Heart right ventricle (tissue), 16 donors: Measurements from ENCODE around the gene GAST. TPM values are rescaled to one million over a fixed set of nuclear protein-coding genes. Genes with fewer than 3 reads are reported as not detected.

Experiments used
- ATAC-seq, 8 donors: fragments of 200-7000 bp; cut with Tn5 transposase; one replicate each; pipeline ENCODE4 v1.9.1; 2020; ENCODE audit warnings: mild to moderate bottlenecking in 8 of 8, moderate library complexity in 8 of 8, moderate number of reproducible peaks in 1 of 8
- DNase-seq, 2 donors: peaks; one replicate each; pipeline ENCODE4 v3.0.0-alpha.2; 2020
- H3K27ac ChIP-seq, 10 donors: fragments of 200-600 bp; sonication (generic) in 2 of 10; one replicate each; pipeline versions ENCODE4 v1.5.0 to v1.8.0; 2020 to 2022; ENCODE audit warnings: mild to moderate bottlenecking in 3 of 10
- H3K27me3 ChIP-seq, 7 donors: fragments of 200-600 bp; one replicate each; pipeline ENCODE4 v1.8.0; 2021 to 2022; ENCODE audit warnings: mild to moderate bottlenecking in 2 of 7
- H3K36me3 ChIP-seq, 9 donors: fragments of 200-600 bp; sonication (generic) in 1 of 9; one replicate each; pipeline versions ENCODE4 v1.5.0 to v1.8.0; 2020 to 2022; ENCODE audit warnings: mild to moderate bottlenecking in 2 of 9
- H3K4me1 ChIP-seq, 9 donors: fragments of 200-600 bp; sonication (generic) in 1 of 9; one replicate each; pipeline versions ENCODE4 v1.5.0 to v1.8.0; 2020 to 2022; ENCODE audit warnings: mild to moderate bottlenecking in 4 of 9
- H3K4me3 ChIP-seq, 10 donors: fragments of 200-600 bp; sonication (generic) in 2 of 10; one replicate each; pipeline versions ENCODE4 v1.5.0 to v1.8.0; 2020 to 2022; ENCODE audit warnings: mild to moderate bottlenecking in 7 of 10, moderate library complexity in 2 of 10
- H3K9me3 ChIP-seq, 11 donors: fragments of 200-600 bp in 10 of 11; sonication (generic) in 2 of 11; one replicate each; pipeline versions ENCODE4 v1.5.0 to v1.8.0; 2013 to 2022; ENCODE audit warnings: mild to moderate bottlenecking in 2 of 11, control low read depth in 1 of 11, moderate library complexity in 1 of 11
- CTCF ChIP-seq, 9 donors: fragments of 200-600 bp; sonication (generic) in 2 of 9; IDR thresholded peaks; one replicate each; pipeline versions ENCODE4 v1.5.0 to v1.8.0; 2021 to 2022; ENCODE audit warnings: antibody characterized with exemption in 9 of 9, mild to moderate bottlenecking in 5 of 9, moderate library complexity in 1 of 9
- WGBS, 2 donors: extraction: QIAGEN DNeasy Blood & Tissue Kit; methylation state at CpG; one replicate each; pipeline ENCODE4 v1.1.7; 2013; ENCODE audit warnings: inconsistent platforms in 1 of 2; 5-methylcytosine and 5-hydroxymethylcytosine counted together
- intact Hi-C, 10 donors: fragments of 100-400 bp; cut with DNase I; formaldehyde crosslinking; loops; one replicate each; pipeline versions ENCODE4 v1.11.1 to v1.14.2; 2022
- polyA plus RNA-seq, 2 donors: library from polyadenylated mRNA; stranded (reverse); fragments of 200-250 nt; gene quantifications; one replicate each; pipeline ENCODE4 v1.2.3, GENCODE V29; 2013
- total RNA-seq, 10 donors: library from RNA; stranded (reverse); fragmentation: NEBNext Ultra II Directional in 3 of 10; extraction: Animal tissue kit (Norgen Biotek cat#: 25700) in 3 of 10; gene quantifications; one replicate each; pipeline versions ENCODE4 v1.2.1 to v1.2.4, GENCODE V29; 2021 to 2023
- donor health status: Arrhythmogenic right ventricular cardiomyopathy.
- donor health status: ischemic (EF 13 %, LVEDD 7.1; RV severe dilation, severe dysfunction).
- donor health status: healthy with polysubstance abuse.
- donor health status: DM: no; HTN: yes; CAD: no.
- donor health status: DM: no; HTN: no; CAD: no.
- donor health status: ischemic (EF 25% LVEDD 6.9; RV normal size, moderate dysfunction).
- donor health status: ischemic (EF 25% LVEDD 5.7; RV mildly dilated, moderate dysfunction).
- donor health status: healthy.
- donor health status: DM: yes; HTN: yes; CAD: no.
- donor health status: Ischemic cardiomyopathy.
- donor health status: ischemic (EF 35%, LVEDD 5.7; RV mildly dilated, moderate dysfunction).
- donor health status: nonischemic (EF 11% LVEDD 7.7; RV severe dilation, severe dysfunction).
- donor health status: DM: yes; HTN: yes; CAD: no.
- donor health status: PGD.
- donor health status: ischemic (EF 29% LVEDD 5.4; RV normal size, mild dysfunction).
- donor health status: nonischemic (EF 23%, LVEDD 6.1; RV moderate dilation, normal function).

GAST gene
- total and polyA plus RNA-seq, 12 donors, result not detected

- Histone ChIP-seq H3K27ac (no peak overlapping the region), H3K4me1 (peaks cover 0 to 11% (median 0%) of the 10 kb centered on the region in 9 donors), H3K9me3 (no peaks in the 10 kb centered on the region), H3K36me3 (no peaks in the 10 kb centered on the region), H3K27me3 (peaks cover 0 to under 1% (median 0%) of the 10 kb centered on the region in 7 donors), H3K4me3 (no peak overlapping the region)
- no peak for TF ChIP-seq CTCF (IDR thresholded peaks at IDR 0.05)
- WGBS, 2 donors, result 70 to 74% methylated on average over 15 of the region's 15 CpGs
- intact Hi-C loops, result no loop called here
- ATAC-seq (no peak), DNase-seq (no peak)
Measured at GRCh38 chr17:41717408-41718286, 5.5 kb downstream of the GAST start.

- DNase-seq, result no peak
- H3K4me3 ChIP-seq, result no peak overlapping the region
- no peak for ATAC-seq
- H3K9me3 ChIP-seq, result no peaks in the 10 kb centered on the region
- no peaks in the 10 kb centered on the region for H3K27me3 ChIP-seq
- H3K27ac ChIP-seq, result no peak overlapping the region
- intact Hi-C loops, result no loop called here
- TF ChIP-seq CTCF (IDR thresholded peaks at IDR 0.05), result no peak
- H3K36me3 ChIP-seq, result no peaks in the 10 kb centered on the region
- 55 to 56% methylated on average over 5 of the region's 5 CpGs for WGBS, 2 donors
- H3K4me1 ChIP-seq, result peaks cover 0 to 11% (median 0%) of the 10 kb centered on the region in 9 donors
Measured at GRCh38 chr17:41718287-41718645, 6.1 kb downstream of the GAST start.

GRCh38 chr17:41722231-41722630, 10.1 kb downstream of the GAST start:
- H3K9me3 ChIP-seq, result no peaks in the 10 kb centered on the region

More at GRCh38 chr17:41722231-41722630, 10.1 kb downstream of the GAST start:
- no peaks in the 10 kb centered on the region for H3K36me3 ChIP-seq
- no peak for TF ChIP-seq CTCF (IDR thresholded peaks at IDR 0.05)
- H3K27me3 ChIP-seq, result no peaks in the 10 kb centered on the region
- ATAC-seq (no peak), DNase-seq (no peak)
- 86 to 90% methylated on average over 7 of the region's 7 CpGs for WGBS, 2 donors
- intact Hi-C loops, result no loop called here
- H3K27ac ChIP-seq, result no peak overlapping the region
- H3K4me3 ChIP-seq, result no peak overlapping the region
- peaks cover 0 to 9% (median 0%) of the 10 kb centered on the region in 9 donors for H3K4me1 ChIP-seq
